Measurements from ENCODE around the gene ARL8B. TPM values are rescaled to one million over a fixed set of nuclear protein-coding genes. Genes with fewer than 3 reads are reported as not detected.

Gene ARL8B
- total RNA-seq, 1 donor from 2014 or later: 37.9 TPM

GRCh38 chr3:5186089-5186857, 64.2 kb downstream of the ARL8B start:
- peak overlapping the region; percentile 19 for H3K27ac Mint-ChIP-seq
- H3K9me3 Mint-ChIP-seq: no peaks in the 10 kb centered on the region
- H3K27me3 Mint-ChIP-seq (ENCODE audit: low read depth): no peaks in the 10 kb centered on the region
- peak overlapping the region; percentile 98 for H3K4me3 Mint-ChIP-seq (ENCODE audit: low read depth)
- no peak for DNase-seq (ENCODE audit: low spot score)
- intact Hi-C loops (cut with micrococcal nuclease): loop anchor here (5.0 kb wide), 1 partner anchor 49 kb away; no protein-coding TSS in a partner anchor
- H3K36me3 Mint-ChIP-seq (ENCODE audit: low read depth): peaks cover 43% of the 10 kb centered on the region
- H3K4me1 Mint-ChIP-seq (ENCODE audit: low read depth): peaks cover 17% of the 10 kb centered on the region

- H3K27ac Mint-ChIP-seq: peak overlapping the region; percentile 99
- no peaks in the 10 kb centered on the region for H3K27me3 Mint-ChIP-seq (ENCODE audit: low read depth)
- DNase-seq (ENCODE audit: low spot score): no peak
- no peaks in the 10 kb centered on the region for H3K9me3 Mint-ChIP-seq
- peaks cover 21% of the 10 kb centered on the region for H3K4me1 Mint-ChIP-seq (ENCODE audit: low read depth)
- peaks cover 43% of the 10 kb centered on the region for H3K36me3 Mint-ChIP-seq (ENCODE audit: low read depth)
- intact Hi-C loops (cut with micrococcal nuclease): loop anchor here (1.0 to 5.0 kb wide), 3 partner anchors 50 to 209 kb away; partner anchors contain the start of gene ARL8B
- peak overlapping the region; percentile 98 for H3K4me3 Mint-ChIP-seq (ENCODE audit: low read depth)
Measured at GRCh38 chr3:5186858-5187155, 64.7 kb downstream of the ARL8B start.

GRCh38 chr3:5187156-5187919, 65.2 kb downstream of the ARL8B start, which contains the start of gene EDEM1:
TSS of gene EDEM1 (plus strand) at chr3:5187707. CDS start at chr3:5187806, 99 bp downstream.
- H3K4me3 Mint-ChIP-seq (ENCODE audit: low read depth): peak within 1 kb of the TSS; percentile 99
- intact Hi-C loops (cut with micrococcal nuclease): loop anchor here (1.0 to 5.0 kb wide), 3 partner anchors 50 to 209 kb away; partner anchors contain the start of gene ARL8B
- H3K4me1 Mint-ChIP-seq (ENCODE audit: low read depth): peaks cover 27% of the 10 kb centered on the region

GRCh38 chr3:5187920-5188418, 65.9 kb downstream of the ARL8B start:
- Mint-ChIP-seq H3K9me3 (no peaks in the 10 kb centered on the region), H3K4me1 (ENCODE audit: low read depth) (peaks cover 33% of the 10 kb centered on the region), H3K36me3 (ENCODE audit: low read depth) (peaks cover 48% of the 10 kb centered on the region), H3K4me3 (ENCODE audit: low read depth) (peak overlapping the region; percentile 99), H3K27me3 (ENCODE audit: low read depth) (no peaks in the 10 kb centered on the region), H3K27ac (peak overlapping the region; percentile 100)
- peak; percentile 50 for DNase-seq (ENCODE audit: low spot score)
- intact Hi-C loops (cut with micrococcal nuclease): loop anchor here (1.0 to 5.0 kb wide), 5 partner anchors 9 to 695 kb away; partner anchors contain the start of genes ARL8B and ITPR1

More at GRCh38 chr3:5187156-5187919, 65.2 kb downstream of the ARL8B start, which contains the start of gene EDEM1:
- peak; percentile 95 for DNase-seq (ENCODE audit: low spot score)
- H3K36me3 Mint-ChIP-seq (ENCODE audit: low read depth): peaks cover 44% of the 10 kb centered on the region
- peak within 1 kb of the TSS; percentile 100 for H3K27ac Mint-ChIP-seq
- no peaks in the 10 kb centered on the region for H3K27me3 Mint-ChIP-seq (ENCODE audit: low read depth)
- H3K9me3 Mint-ChIP-seq: no peaks in the 10 kb centered on the region

- Mint-ChIP-seq H3K27me3 (ENCODE audit: low read depth) (no peaks in the 10 kb centered on the region), H3K4me3 (ENCODE audit: low read depth) (peak overlapping the region; percentile 99), H3K4me1 (ENCODE audit: low read depth) (peaks cover 36% of the 10 kb centered on the region), H3K27ac (peak overlapping the region; percentile 100), H3K9me3 (no peaks in the 10 kb centered on the region), H3K36me3 (ENCODE audit: low read depth) (peaks cover 52% of the 10 kb centered on the region)
- DNase-seq (ENCODE audit: low spot score): peak; percentile 41
- intact Hi-C loops (cut with micrococcal nuclease): loop anchor here (1.0 to 5.0 kb wide), 3 partner anchors 9 to 695 kb away; partner anchors contain the start of gene ITPR1
Measured at GRCh38 chr3:5188419-5189221, 66.5 kb downstream of the ARL8B start.

- Mint-ChIP-seq H3K27ac (peak overlapping the region; percentile 97), H3K4me3 (ENCODE audit: low read depth) (peak overlapping the region; percentile 99), H3K4me1 (ENCODE audit: low read depth) (peaks cover 52% of the 10 kb centered on the region), H3K36me3 (ENCODE audit: low read depth) (peaks cover 59% of the 10 kb centered on the region), H3K27me3 (ENCODE audit: low read depth) (no peaks in the 10 kb centered on the region), H3K9me3 (no peaks in the 10 kb centered on the region)
- DNase-seq (ENCODE audit: low spot score): no peak
- intact Hi-C loops (cut with micrococcal nuclease): loop anchor here (2.0 to 10.0 kb wide), 6 partner anchors 15 to 885 kb away; partner anchors contain the start of gene SETMAR
Measured at GRCh38 chr3:5190147-5190791, 68.2 kb downstream of the ARL8B start.

- intact Hi-C loops (cut with micrococcal nuclease): loop anchor here (2.0 to 10.0 kb wide), 6 partner anchors 13 to 887 kb away; partner anchors contain the start of gene SETMAR
- DNase-seq (ENCODE audit: low spot score): no peak
- Mint-ChIP-seq H3K27me3 (ENCODE audit: low read depth) (no peaks in the 10 kb centered on the region), H3K27ac (peak overlapping the region; percentile 85), H3K36me3 (ENCODE audit: low read depth) (peaks cover 73% of the 10 kb centered on the region), H3K9me3 (no peaks in the 10 kb centered on the region), H3K4me3 (ENCODE audit: low read depth) (peak overlapping the region; percentile 62), H3K4me1 (ENCODE audit: low read depth) (peaks cover 60% of the 10 kb centered on the region)
Measured at GRCh38 chr3:5191555-5192304, 69.6 kb downstream of the ARL8B start.

GRCh38 chr3:5192571-5193365, 70.7 kb downstream of the ARL8B start:
- intact Hi-C loops (cut with micrococcal nuclease): loop anchor here (5.0 to 10.0 kb wide), 5 partner anchors 340 to 888 kb away; partner anchors contain the start of gene SETMAR
- no peaks in the 10 kb centered on the region for H3K9me3 Mint-ChIP-seq
- DNase-seq (ENCODE audit: low spot score): no peak

GRCh38 chr3:5194341-5194740, 72.2 kb downstream of the ARL8B start:
- DNase-seq (ENCODE audit: low spot score): no peak
- H3K36me3 Mint-ChIP-seq (ENCODE audit: low read depth): peaks cover 88% of the 10 kb centered on the region
- H3K4me1 Mint-ChIP-seq (ENCODE audit: low read depth): peaks cover 82% of the 10 kb centered on the region
- intact Hi-C loops (cut with micrococcal nuclease): loop anchor here (2.0 to 10.0 kb wide), 7 partner anchors 72 to 890 kb away; partner anchors contain the start of genes ARL8B, BHLHE40 and SETMAR
- H3K9me3 Mint-ChIP-seq: no peaks in the 10 kb centered on the region
- no peaks in the 10 kb centered on the region for H3K27me3 Mint-ChIP-seq (ENCODE audit: low read depth)
- peak overlapping the region; percentile 94 for H3K27ac Mint-ChIP-seq
- peak overlapping the region; percentile 62 for H3K4me3 Mint-ChIP-seq (ENCODE audit: low read depth)

More at GRCh38 chr3:5192571-5193365, 70.7 kb downstream of the ARL8B start:
- Mint-ChIP-seq H3K27me3 (ENCODE audit: low read depth) (no peaks in the 10 kb centered on the region), H3K4me3 (ENCODE audit: low read depth) (peak overlapping the region; percentile 62), H3K4me1 (ENCODE audit: low read depth) (peaks cover 68% of the 10 kb centered on the region), H3K27ac (peak overlapping the region; percentile 85), H3K36me3 (ENCODE audit: low read depth) (peaks cover 83% of the 10 kb centered on the region)

- peaks cover 89% of the 10 kb centered on the region for H3K36me3 Mint-ChIP-seq (ENCODE audit: low read depth)
- H3K4me1 Mint-ChIP-seq (ENCODE audit: low read depth): peaks cover 86% of the 10 kb centered on the region
- intact Hi-C loops (cut with micrococcal nuclease): loop anchor here (1.0 to 10.0 kb wide), 10 partner anchors 10 to 890 kb away; partner anchors contain the start of genes ARL8B, BHLHE40 and SETMAR
- H3K27me3 Mint-ChIP-seq (ENCODE audit: low read depth): no peaks in the 10 kb centered on the region
- H3K27ac Mint-ChIP-seq: peak overlapping the region; percentile 94
- no peaks in the 10 kb centered on the region for H3K9me3 Mint-ChIP-seq
- peak; percentile 47 for DNase-seq (ENCODE audit: low spot score)
- H3K4me3 Mint-ChIP-seq (ENCODE audit: low read depth): peak overlapping the region; percentile 62
Measured at GRCh38 chr3:5194801-5195509, 72.9 kb downstream of the ARL8B start.

Measured in activated T-helper 2 cell treated with anti-CD3 and anti-CD28 coated beads, Interferon-gamma antibody, Interleukin-2, Interleukin-4, amounts not matched to agents 10 μg/mL and 5 μg/mL and 100 μg/mL, durations not matched to agents 14 hours and 24 hours and 36 hours (primary cell).